Measurements from ENCODE around the gene RBP3.

- TF ChIP-seq TCF4 (CRISPR knock-in tag; IDR thresholded peaks at IDR 0.05; ENCODE audit: borderline replicate concordance) (no peak), TSHZ2 (CRISPR knock-in tag; IDR thresholded peaks at IDR 0.05) (no peak), ZNF565 (CRISPR knock-in tag; conservative IDR thresholded peaks at IDR 0.05; ENCODE audit: low read depth) (no peak), ESRRG (CRISPR knock-in tag; IDR thresholded peaks at IDR 0.05) (no peak), ZNF70 (CRISPR knock-in tag; IDR thresholded peaks at IDR 0.05) (no peak), SNAI2 (CRISPR knock-in tag; IDR thresholded peaks at IDR 0.05) (no peak), ISL1 (CRISPR knock-in tag; IDR thresholded peaks at IDR 0.05) (no peak)
Observed at GRCh38 chr10:47332371-47332770, 15.8 kb upstream of the RBP3 start.

All from SK-N-SH treated with all-trans-retinoic acid at 6 μM for 48 hours (cell line).